B cell (primary cell): Measurements from ENCODE around the gene FANCC. TPM values are rescaled to one million over a fixed set of nuclear protein-coding genes. Genes with fewer than 3 reads are reported as not detected.

Experiments used
- ATAC-seq: fragments of 200-7000 bp; cut with Tn5 transposase; one replicate; pipeline ENCODE4 v1.10.0; 2021; ENCODE audit warnings: low read depth, mild to moderate bottlenecking, moderate number of reproducible peaks, moderate library complexity
- CTCF ChIA-PET: fragments of 350-600 bp; sonication (Branson Sonifier 250); formaldehyde crosslinking; loops from one replicate; lab custom pipeline; 2021; ENCODE audit warnings: antibody characterized with exemption, inconsistent platforms; lab: Charles Lee
- POLR2A ChIA-PET: fragments of 350-600 bp; sonication (Branson Sonifier 250); formaldehyde crosslinking; loops from one replicate; lab custom pipeline; 2021; ENCODE audit warnings: antibody characterized with exemption; lab: Charles Lee
- DNase-seq: peaks from one replicate; pipeline ENCODE4 v3.0.0; 2013
- H2AFZ ChIP-seq: 2 replicates; pipeline ENCODE4 v1.6.1; 2012; ENCODE audit warnings: mild to moderate bottlenecking, low read depth, low read length; ENCODE audit not compliant: insufficient read depth, poor library complexity, severe bottlenecking
- H3K27ac ChIP-seq, 2 donors: 1 replicate in 1 of 2; 2 replicates in 1 of 2; pipeline ENCODE4 v1.5.1; 2012 to 2013; ENCODE audit warnings: low read length in 2 of 2, mild to moderate bottlenecking in 2 of 2, moderate library complexity in 1 of 2
- H3K27me3 ChIP-seq, 4 experiments: fragments of 200-600 bp in 1 of 4; sonication (generic) in 1 of 4; replicated peaks in 1 of 4; 1 replicate in 2 of 4; 2 replicates in 2 of 4; pipeline versions ENCODE4 v1.6.1 to v1.7.0; 2013 to 2016; ENCODE audit warnings: low read length in 3 of 4, mild to moderate bottlenecking in 2 of 4, mixed read lengths in 1 of 4, moderate library complexity in 1 of 4; ENCODE audit not compliant: insufficient read depth in 4 of 4, control insufficient read depth in 3 of 4; ENCODE audit errors: control extremely low read depth in 1 of 4
- H3K36me3 ChIP-seq, 2 experiments: replicated peaks in 1 of 2; 1 replicate in 1 of 2; 2 replicates in 1 of 2; pipeline versions ENCODE4 v1.6.1 to v1.7.1; 2013; ENCODE audit warnings: low read length in 1 of 2; ENCODE audit not compliant: insufficient read depth in 2 of 2, control insufficient read depth in 1 of 2; ENCODE audit errors: control extremely low read depth in 1 of 2, extremely low read depth in 1 of 2
- H3K4me1 ChIP-seq, 2 donors: fragments of 200-600 bp in 1 of 2; sonication (generic) in 1 of 2; 1 replicate in 1 of 2; 2 replicates in 1 of 2; pipeline versions ENCODE4 v1.5.1 to v1.6.1; 2013 to 2017; ENCODE audit warnings: low read length in 2 of 2; ENCODE audit not compliant: control insufficient read depth in 2 of 2, insufficient read depth in 2 of 2
- H3K4me2 ChIP-seq: replicated peaks from 2 replicates; pipeline ENCODE3; 2012; ENCODE audit warnings: mild to moderate bottlenecking, low read depth, low read length; ENCODE audit not compliant: poor library complexity, severe bottlenecking
- H3K4me3 ChIP-seq, 5 experiments: fragments of 200-600 bp in 1 of 5; sonication (generic) in 1 of 5; 1 replicate in 3 of 5; 2 replicates in 2 of 5; pipeline versions ENCODE4 v1.5.1 to v1.7.0; 2011 to 2016; ENCODE audit warnings: low read length in 4 of 5, mild to moderate bottlenecking in 4 of 5, low read depth in 2 of 5, control low read depth in 1 of 5, moderate library complexity in 1 of 5; ENCODE audit not compliant: insufficient read depth in 1 of 5; ENCODE audit errors: control extremely low read depth in 1 of 5, extremely low read depth in 1 of 5
- H3K79me2 ChIP-seq: fragments of 200-600 bp; sonication (generic); one replicate; pipeline ENCODE4 v1.6.0; 2016; ENCODE audit warnings: low read length; ENCODE audit not compliant: control insufficient read depth, insufficient read depth
- H3K9ac ChIP-seq: fragments of 200-600 bp; sonication (generic); 2 replicates; pipeline ENCODE4 v1.6.1; 2017; ENCODE audit warnings: mild to moderate bottlenecking, low read length, moderate library complexity
- H3K9me3 ChIP-seq, 3 donors: one replicate each; pipeline versions ENCODE4 v1.6.1 to v1.7.1; 2013; ENCODE audit warnings: low read length in 2 of 3; ENCODE audit not compliant: control insufficient read depth in 2 of 3, insufficient read depth in 1 of 3; ENCODE audit errors: control extremely low read depth in 1 of 3
- H4K20me1 ChIP-seq: 2 replicates; pipeline ENCODE4 v1.6.0; 2012; ENCODE audit warnings: mild to moderate bottlenecking, low read length; ENCODE audit not compliant: insufficient read depth, control insufficient read depth, poor library complexity, severe bottlenecking
- H3K27ac Mint-ChIP-seq: one replicate; pipeline ENCODE4 v1.8.0; 2021; ENCODE audit warnings: mixed read lengths
- H3K27me3 Mint-ChIP-seq: one replicate; pipeline ENCODE4 v1.8.0; 2021; ENCODE audit warnings: mixed read lengths
- H3K4me1 Mint-ChIP-seq: one replicate; pipeline ENCODE4 v1.8.0; 2021; ENCODE audit warnings: mixed read lengths
- H3K4me3 Mint-ChIP-seq: one replicate; pipeline ENCODE4 v1.8.0; 2021; ENCODE audit warnings: mixed read lengths
- H3K9me3 Mint-ChIP-seq: one replicate; pipeline ENCODE4 v1.8.0; 2022; ENCODE audit warnings: mixed read lengths; ENCODE audit not compliant: insufficient read depth
- CTCF ChIP-seq: fragments of 200-600 bp; IDR thresholded peaks from one replicate; pipeline ENCODE4 v1.8.0; 2022; ENCODE audit warnings: antibody characterized with exemption, mild to moderate bottlenecking
- EZH2 ChIP-seq: IDR thresholded peaks from 2 replicates; pipeline ENCODE4 v1.6.1; 2012; ENCODE audit warnings: borderline replicate concordance, low read depth, mild to moderate bottlenecking, moderate library complexity, low read length; ENCODE audit not compliant: insufficient read depth, poor library complexity, severe bottlenecking
- WGBS: methylation state at CpG from one replicate; pipeline ENCODE4 v1.1.5; 2013; ENCODE audit warnings: missing lambda C conversion rate; ENCODE audit not compliant: insufficient coverage; 5-methylcytosine and 5-hydroxymethylcytosine counted together
- intact Hi-C: fragments of 100-400 bp; cut with micrococcal nuclease; formaldehyde crosslinking; loops from one replicate; pipeline ENCODE4 v1.10.0; 2022
- polyA plus RNA-seq: library from polyadenylated mRNA; depleted of rRNA; stranded (reverse); fragments of >200 nt; gene quantifications from 2 replicates; pipeline ENCODE4 v1.2.3, GENCODE V29; 2012
- total RNA-seq, 2 donors: library from RNA; stranded (reverse); fragments of 120-200 nt in 1 of 2; gene quantifications; 1 replicate in 1 of 2; 2 replicates in 1 of 2; pipeline versions ENCODE4 v1.2.3 to v1.2.4, GENCODE V29; 2013 to 2022

FANCC gene
- total and polyA plus RNA-seq, 2 donors (not counting 1 experiment from before 2014, with no cell fraction given): 1.8 to 11.1 TPM

GRCh38 chr9:95142315-95142714 is 175.2 kb downstream of the FANCC start:
- no peak for ATAC-seq
- Histone ChIP-seq H3K4me1 (no peaks in the 10 kb centered on the region), H3K27me3 (no peaks in the 10 kb centered on the region), H4K20me1 (no peaks in the 10 kb centered on the region), H3K79me2 (no peaks in the 10 kb centered on the region), H3K36me3 (no peaks in the 10 kb centered on the region), H3K9me3 (peaks cover 0 to 2% (median 0%) of the 10 kb centered on the region in 3 donors), H3K27ac (no peak overlapping the region), H3K4me3 (no peak overlapping the region), H2AFZ (no peak overlapping the region), H3K9ac (no peak overlapping the region), H3K4me2 (no peak overlapping the region)
- POLR2A ChIA-PET: no interaction called here
- Mint-ChIP-seq H3K27ac (no peak overlapping the region), H3K4me3 (no peak overlapping the region), H3K9me3 (no peaks in the 10 kb centered on the region), H3K27me3 (no peaks in the 10 kb centered on the region), H3K4me1 (no peaks in the 10 kb centered on the region)
- CTCF ChIA-PET: interaction anchor here (1.5 to 2.6 kb wide), 3 partner anchors 10 to 461 kb away, joined by 3 to 8 read pairs (median 4); no protein-coding TSS in a partner anchor
- intact Hi-C loops: no loop called here
- TF ChIP-seq CTCF: no peak
- no peak for TF ChIP-seq EZH2
- no CpG with 5 or more reads among the region's 4 CpGs for WGBS
- DNase-seq: no peak

GRCh38 chr9:95140821-95141220 is 176.7 kb downstream of the FANCC start:
- Histone ChIP-seq H3K27me3 (no peaks in the 10 kb centered on the region), H3K4me2 (no peak overlapping the region), H3K27ac (no peak overlapping the region), H3K9me3 (peaks cover 0 to 2% (median 0%) of the 10 kb centered on the region in 3 donors), H3K9ac (no peak overlapping the region), H4K20me1 (no peaks in the 10 kb centered on the region), H3K79me2 (no peaks in the 10 kb centered on the region), H3K4me1 (no peaks in the 10 kb centered on the region), H3K4me3 (no peak overlapping the region), H2AFZ (no peak overlapping the region), H3K36me3 (no peaks in the 10 kb centered on the region)
- no peak overlapping the region for H3K4me3 Mint-ChIP-seq
- DNase-seq (no peak), ATAC-seq (no peak)
- intact Hi-C loops: no loop called here
- POLR2A ChIA-PET: no interaction called here
- CTCF ChIA-PET: interaction anchor here (1.5 kb wide), 1 partner anchor 9 kb away, joined by 3 read pairs; no protein-coding TSS in a partner anchor
- H3K4me1 Mint-ChIP-seq: no peaks in the 10 kb centered on the region
- no peak overlapping the region for H3K27ac Mint-ChIP-seq
- no peaks in the 10 kb centered on the region for H3K27me3 Mint-ChIP-seq
- TF ChIP-seq CTCF (no peak), EZH2 (no peak)
- 100% methylated on average over 1 of the region's 2 CpGs for WGBS
- no peaks in the 10 kb centered on the region for H3K9me3 Mint-ChIP-seq
